ENCODE data around the gene PTH2R.

- no peak for TF ChIP-seq CTCF (IDR thresholded peaks at IDR 0.05)
- TF ChIP-seq POLR2A (IDR thresholded peaks at IDR 0.05), result no peak
These were observed 8.7 kb downstream of the PTH2R start for GRCh38 chr2:208415255-208415654.
